ENCODE data around the gene ULK4. TPM values are rescaled to one million over a fixed set of nuclear protein-coding genes. Genes with fewer than 3 reads are reported as not detected.

ULK4 gene
- total RNA-seq, 2 donors from 2014 or later: 11.1 to 17.9 TPM

DNA sequence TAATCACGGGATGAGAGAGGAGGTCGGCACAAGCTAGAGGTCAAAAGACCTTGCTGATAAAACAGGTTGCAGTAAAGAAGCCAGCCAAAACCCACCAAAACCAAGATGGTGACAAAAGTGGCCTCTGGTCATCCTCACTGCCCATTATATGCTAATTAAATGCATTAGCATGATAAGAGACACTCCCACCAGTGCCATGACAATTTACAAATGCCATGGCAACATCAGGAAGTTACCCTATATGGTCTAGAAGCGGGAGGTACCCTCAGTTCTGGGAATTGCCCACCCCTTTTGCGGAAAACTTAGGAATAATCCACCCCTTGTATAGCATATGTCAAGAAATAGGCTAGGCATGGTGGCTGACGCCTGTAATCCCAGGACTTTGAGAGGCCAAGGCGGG, 4.3 kb upstream of the ULK4 start:
- no peaks in the 10 kb centered on the region for H3K4me1 ChIP-seq (ENCODE audit: control insufficient read depth, insufficient read depth, low read length)
- no peak overlapping the region for H3K9ac ChIP-seq (ENCODE audit: extremely low read depth, low read length, poor library complexity, severe bottlenecking)
- Mint-ChIP-seq H3K27me3 (ENCODE audit: insufficient read depth) (no peaks in the 10 kb centered on the region), H3K4me3 (no peak overlapping the region), H3K27ac (no peak overlapping the region), H3K4me1 (peaks cover 5% of the 10 kb centered on the region), H3K36me3 (ENCODE audit: low read depth) (no peaks in the 10 kb centered on the region), H3K9me3 (no peaks in the 10 kb centered on the region)
- H3K27me3 ChIP-seq (ENCODE audit: control insufficient read depth, insufficient read depth, low read length, poor library complexity, severe bottlenecking): no peaks in the 10 kb centered on the region
- no peak overlapping the region for H3K4me3 ChIP-seq (ENCODE audit: low read length)
- TF ChIP-seq, protein P1, sequence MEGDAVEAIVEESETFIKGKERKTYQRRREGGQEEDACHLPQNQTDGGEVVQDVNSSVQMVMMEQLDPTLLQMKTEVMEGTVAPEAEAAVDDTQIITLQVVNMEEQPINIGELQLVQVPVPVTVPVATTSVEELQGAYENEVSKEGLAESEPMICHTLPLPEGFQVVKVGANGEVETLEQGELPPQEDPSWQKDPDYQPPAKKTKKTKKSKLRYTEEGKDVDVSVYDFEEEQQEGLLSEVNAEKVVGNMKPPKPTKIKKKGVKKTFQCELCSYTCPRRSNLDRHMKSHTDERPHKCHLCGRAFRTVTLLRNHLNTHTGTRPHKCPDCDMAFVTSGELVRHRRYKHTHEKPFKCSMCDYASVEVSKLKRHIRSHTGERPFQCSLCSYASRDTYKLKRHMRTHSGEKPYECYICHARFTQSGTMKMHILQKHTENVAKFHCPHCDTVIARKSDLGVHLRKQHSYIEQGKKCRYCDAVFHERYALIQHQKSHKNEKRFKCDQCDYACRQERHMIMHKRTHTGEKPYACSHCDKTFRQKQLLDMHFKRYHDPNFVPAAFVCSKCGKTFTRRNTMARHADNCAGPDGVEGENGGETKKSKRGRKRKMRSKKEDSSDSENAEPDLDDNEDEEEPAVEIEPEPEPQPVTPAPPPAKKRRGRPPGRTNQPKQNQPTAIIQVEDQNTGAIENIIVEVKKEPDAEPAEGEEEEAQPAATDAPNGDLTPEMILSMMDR (conservative IDR thresholded peaks at IDR 0.05): no peak
- no peaks in the 10 kb centered on the region for H3K9me3 ChIP-seq (ENCODE audit: control insufficient read depth, low read length)
- H3K27ac ChIP-seq (ENCODE audit: low read depth, low read length): no peak overlapping the region
- no peaks in the 10 kb centered on the region for H3K36me3 ChIP-seq (ENCODE audit: control insufficient read depth, insufficient read depth, low read length)
- 89 to 91% methylated on average over 6 of the region's 6 CpGs for WGBS, 2 experiments (ENCODE audit: insufficient coverage in 1 of 2, insufficient read length in 1 of 2)
- DNase-seq: no peak

DNA sequence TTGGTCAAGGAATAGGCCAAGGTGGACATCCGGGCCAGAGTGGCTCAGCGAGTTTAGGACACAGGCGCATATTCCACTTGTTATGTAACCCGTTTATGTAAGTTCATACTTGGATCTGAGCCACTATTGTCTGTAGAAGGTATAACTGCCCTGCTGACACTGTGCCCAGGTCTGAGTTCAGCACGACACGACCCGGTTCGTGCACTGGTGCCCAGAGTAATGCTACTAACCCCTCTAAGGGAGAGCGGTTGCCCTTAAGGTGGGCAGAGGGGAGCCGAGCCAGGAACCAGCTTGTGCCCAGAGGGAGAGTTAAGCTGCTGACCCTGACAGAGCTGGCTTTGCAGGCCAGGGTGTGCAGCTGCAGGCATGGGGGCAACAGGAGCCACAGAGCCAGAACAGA, 1.9 kb upstream of the ULK4 start:
- Mint-ChIP-seq H3K4me1 (peaks cover 9% of the 10 kb centered on the region), H3K4me3 (no peak overlapping the region), H3K9me3 (no peaks in the 10 kb centered on the region), H3K36me3 (ENCODE audit: low read depth) (no peaks in the 10 kb centered on the region), H3K27me3 (ENCODE audit: insufficient read depth) (no peaks in the 10 kb centered on the region), H3K27ac (no peak overlapping the region)
- WGBS, 2 experiments (ENCODE audit: insufficient coverage in 1 of 2, insufficient read length in 1 of 2): 91 to 96% methylated on average over 10 of the region's 10 CpGs
- no peaks in the 10 kb centered on the region for H3K27me3 ChIP-seq (ENCODE audit: control insufficient read depth, insufficient read depth, low read length, poor library complexity, severe bottlenecking)
- no peak for DNase-seq
- no peaks in the 10 kb centered on the region for H3K36me3 ChIP-seq (ENCODE audit: control insufficient read depth, insufficient read depth, low read length)
- H3K4me1 ChIP-seq (ENCODE audit: control insufficient read depth, insufficient read depth, low read length): no peaks in the 10 kb centered on the region
- TF ChIP-seq, protein P1 (conservative IDR thresholded peaks at IDR 0.05): no peak
- no peak overlapping the region for H3K9ac ChIP-seq (ENCODE audit: extremely low read depth, low read length, poor library complexity, severe bottlenecking)
- no peak overlapping the region for H3K27ac ChIP-seq (ENCODE audit: low read depth, low read length)
- H3K4me3 ChIP-seq (ENCODE audit: low read length): no peak overlapping the region
- H3K9me3 ChIP-seq (ENCODE audit: control insufficient read depth, low read length): no peaks in the 10 kb centered on the region

DNA sequence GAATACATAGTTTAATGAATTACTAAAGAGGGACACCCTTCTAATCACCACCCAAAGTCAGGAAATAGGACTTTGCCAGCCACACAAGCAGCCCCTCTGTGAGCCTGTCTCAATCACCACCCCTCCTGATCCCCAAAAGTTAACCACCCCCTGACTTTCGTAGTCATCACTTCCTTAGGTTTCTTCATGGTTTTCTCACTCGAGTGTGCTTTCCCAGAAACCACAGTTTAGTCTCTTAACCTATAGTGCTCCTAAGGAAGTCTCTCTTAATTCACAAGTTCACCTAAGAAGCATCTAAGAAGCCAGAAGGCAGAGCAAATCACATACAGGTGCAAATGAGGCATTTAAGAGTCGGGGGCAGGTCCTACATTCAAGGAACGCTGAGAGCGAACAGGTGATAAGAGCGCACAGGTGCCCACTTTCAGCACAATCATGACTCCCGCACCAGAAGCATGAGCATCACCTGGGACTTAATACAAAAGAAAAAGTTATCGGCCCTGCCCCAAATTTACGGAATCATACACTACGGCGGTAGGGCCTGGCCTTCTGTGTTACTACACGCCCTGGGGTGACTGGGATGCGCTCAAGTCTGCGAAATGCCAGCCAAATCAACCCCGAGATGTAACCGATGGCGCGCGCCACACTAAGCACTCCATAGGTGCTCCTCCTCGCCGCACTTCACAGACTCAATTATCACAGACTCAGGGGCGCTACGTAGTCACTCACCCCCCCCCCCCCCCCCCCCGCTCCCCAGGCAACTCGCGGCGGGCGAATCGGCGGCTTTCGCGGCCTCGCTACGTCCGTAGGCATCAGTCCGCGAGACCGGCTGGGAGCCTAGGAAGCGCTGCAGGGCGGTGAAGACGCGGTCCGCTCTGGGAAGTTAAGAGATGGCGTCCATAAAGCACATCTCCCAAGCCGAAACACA, 815 bp downstream of the ULK4 start:
- no peaks in the 10 kb centered on the region for H3K36me3 ChIP-seq (ENCODE audit: control insufficient read depth, insufficient read depth, low read length)
- Mint-ChIP-seq H3K36me3 (ENCODE audit: low read depth) (no peaks in the 10 kb centered on the region), H3K27me3 (ENCODE audit: insufficient read depth) (no peaks in the 10 kb centered on the region), H3K27ac (peak overlapping the region; percentile 99), H3K4me1 (peaks cover 9% of the 10 kb centered on the region), H3K9me3 (no peaks in the 10 kb centered on the region), H3K4me3 (peak overlapping the region; percentile 96)
- TF ChIP-seq, protein P1 (conservative IDR thresholded peaks at IDR 0.05): no peak
- H3K4me1 ChIP-seq (ENCODE audit: control insufficient read depth, insufficient read depth, low read length): no peaks in the 10 kb centered on the region
- peak overlapping the region; percentile 94 for H3K4me3 ChIP-seq (ENCODE audit: low read length)
- no peaks in the 10 kb centered on the region for H3K27me3 ChIP-seq (ENCODE audit: control insufficient read depth, insufficient read depth, low read length, poor library complexity, severe bottlenecking)
- DNase-seq: peak; percentile 87
- H3K9ac ChIP-seq (ENCODE audit: extremely low read depth, low read length, poor library complexity, severe bottlenecking): peak overlapping the region; percentile 89
- H3K27ac ChIP-seq (ENCODE audit: low read depth, low read length): peak overlapping the region; percentile 74
- H3K9me3 ChIP-seq (ENCODE audit: control insufficient read depth, low read length): no peaks in the 10 kb centered on the region
- WGBS, 2 experiments (ENCODE audit: insufficient coverage in 1 of 2, insufficient read length in 1 of 2): 2 to 8% methylated on average over 18 to 45 of the region's 45 CpGs

Measured in endodermal cell (in vitro differentiated cells).